ENCODE measurements around the gene FREM1.

The FREM1 gene

GRCh38 chr9:14687042-14687719 is 223.0 kb downstream of the FREM1 start:
- no peak for DNase-seq

- no peak for DNase-seq
These were observed 224.1 kb downstream of the FREM1 start for GRCh38 chr9:14686168-14686567.
